B cell (primary cell): ENCODE data around the gene STH.

Experiments
- EZH2 ChIP-seq: IDR thresholded peaks from 2 replicates; pipeline ENCODE4 v1.6.1; 2012; ENCODE audit warnings: borderline replicate concordance, low read depth, mild to moderate bottlenecking, moderate library complexity, low read length; ENCODE audit not compliant: insufficient read depth, poor library complexity, severe bottlenecking
- TF ChIP-seq, protein P1 (sequence below): fragments of 200-600 bp; IDR thresholded peaks from one replicate; pipeline ENCODE4 v1.8.0; 2022; ENCODE audit warnings: antibody characterized with exemption, mild to moderate bottlenecking

- TF ChIP-seq, protein P1, sequence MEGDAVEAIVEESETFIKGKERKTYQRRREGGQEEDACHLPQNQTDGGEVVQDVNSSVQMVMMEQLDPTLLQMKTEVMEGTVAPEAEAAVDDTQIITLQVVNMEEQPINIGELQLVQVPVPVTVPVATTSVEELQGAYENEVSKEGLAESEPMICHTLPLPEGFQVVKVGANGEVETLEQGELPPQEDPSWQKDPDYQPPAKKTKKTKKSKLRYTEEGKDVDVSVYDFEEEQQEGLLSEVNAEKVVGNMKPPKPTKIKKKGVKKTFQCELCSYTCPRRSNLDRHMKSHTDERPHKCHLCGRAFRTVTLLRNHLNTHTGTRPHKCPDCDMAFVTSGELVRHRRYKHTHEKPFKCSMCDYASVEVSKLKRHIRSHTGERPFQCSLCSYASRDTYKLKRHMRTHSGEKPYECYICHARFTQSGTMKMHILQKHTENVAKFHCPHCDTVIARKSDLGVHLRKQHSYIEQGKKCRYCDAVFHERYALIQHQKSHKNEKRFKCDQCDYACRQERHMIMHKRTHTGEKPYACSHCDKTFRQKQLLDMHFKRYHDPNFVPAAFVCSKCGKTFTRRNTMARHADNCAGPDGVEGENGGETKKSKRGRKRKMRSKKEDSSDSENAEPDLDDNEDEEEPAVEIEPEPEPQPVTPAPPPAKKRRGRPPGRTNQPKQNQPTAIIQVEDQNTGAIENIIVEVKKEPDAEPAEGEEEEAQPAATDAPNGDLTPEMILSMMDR, result no peak
- no peak for TF ChIP-seq EZH2
These were observed 32.9 kb downstream of the STH start for GRCh38 chr17:46031920-46032319.
